ENCODE measurements around the gene ADO.
A peak's percentile ranks its signal among the peaks of the same experiment; 100 is the strongest.
"Not testable (repeated sequence)": the region's sequence is repeated elsewhere in the genome, so short reads cannot be mapped to it uniquely, and the experiment has no call there.

ADO gene

GRCh38 chr10:62778125-62778524 is 26.4 kb upstream of the ADO start:
- no peak overlapping the region for H3K4me3 ChIP-seq (ENCODE audit: low read depth, low read length)
- no peak for DNase-seq (ENCODE audit: low read depth)
- TF ChIP-seq, protein P1, sequence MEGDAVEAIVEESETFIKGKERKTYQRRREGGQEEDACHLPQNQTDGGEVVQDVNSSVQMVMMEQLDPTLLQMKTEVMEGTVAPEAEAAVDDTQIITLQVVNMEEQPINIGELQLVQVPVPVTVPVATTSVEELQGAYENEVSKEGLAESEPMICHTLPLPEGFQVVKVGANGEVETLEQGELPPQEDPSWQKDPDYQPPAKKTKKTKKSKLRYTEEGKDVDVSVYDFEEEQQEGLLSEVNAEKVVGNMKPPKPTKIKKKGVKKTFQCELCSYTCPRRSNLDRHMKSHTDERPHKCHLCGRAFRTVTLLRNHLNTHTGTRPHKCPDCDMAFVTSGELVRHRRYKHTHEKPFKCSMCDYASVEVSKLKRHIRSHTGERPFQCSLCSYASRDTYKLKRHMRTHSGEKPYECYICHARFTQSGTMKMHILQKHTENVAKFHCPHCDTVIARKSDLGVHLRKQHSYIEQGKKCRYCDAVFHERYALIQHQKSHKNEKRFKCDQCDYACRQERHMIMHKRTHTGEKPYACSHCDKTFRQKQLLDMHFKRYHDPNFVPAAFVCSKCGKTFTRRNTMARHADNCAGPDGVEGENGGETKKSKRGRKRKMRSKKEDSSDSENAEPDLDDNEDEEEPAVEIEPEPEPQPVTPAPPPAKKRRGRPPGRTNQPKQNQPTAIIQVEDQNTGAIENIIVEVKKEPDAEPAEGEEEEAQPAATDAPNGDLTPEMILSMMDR (IDR thresholded peaks at IDR 0.05; ENCODE audit: low read depth, low read length, missing control alignments) = no peak

GRCh38 chr10:62779487-62780248 is 24.9 kb upstream of the ADO start:
- DNase-seq (ENCODE audit: low read depth) = peak; percentile 74
- TF ChIP-seq, protein P1 (IDR thresholded peaks at IDR 0.05; ENCODE audit: low read depth, low read length, missing control alignments) = no peak
- no peak overlapping the region for H3K4me3 ChIP-seq (ENCODE audit: low read depth, low read length)

GRCh38 chr10:62784537-62784936 is 20.0 kb upstream of the ADO start:
- DNase-seq (ENCODE audit: low read depth); H3K4me3 ChIP-seq (ENCODE audit: low read depth, low read length): not testable (repeated sequence)

GRCh38 chr10:62788285-62788684 is 16.2 kb upstream of the ADO start:
- DNase-seq (ENCODE audit: low read depth); H3K4me3 ChIP-seq (ENCODE audit: low read depth, low read length): not testable (repeated sequence)

DNA sequence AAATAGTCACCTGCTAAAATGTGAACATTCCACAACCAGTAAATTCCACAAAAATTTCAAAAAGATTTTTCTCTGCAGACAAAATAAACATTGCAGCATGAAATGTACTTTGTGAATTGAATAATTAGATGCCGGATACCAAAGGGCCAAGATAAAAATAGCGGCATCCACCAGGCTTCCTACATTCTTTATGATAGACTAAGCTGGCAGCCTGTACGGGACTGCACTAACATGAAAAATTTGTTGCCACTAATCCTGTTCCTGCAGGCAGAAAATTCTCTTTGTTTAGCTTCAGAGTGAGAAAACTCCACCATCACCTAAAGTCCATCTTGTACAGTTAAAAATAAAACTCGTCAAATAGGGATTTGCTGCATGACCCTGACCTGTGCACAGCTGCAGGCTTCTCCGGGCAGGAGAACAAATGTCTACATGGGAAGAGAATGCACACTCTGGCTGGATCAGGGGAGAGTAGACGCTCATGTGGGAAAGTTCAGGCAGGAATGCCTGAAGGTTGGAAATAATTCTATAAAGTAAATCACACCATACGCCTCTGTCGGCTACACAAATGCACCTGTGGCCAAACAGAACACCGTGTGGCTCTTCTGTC is 15.6 kb upstream of the ADO start:
- TF ChIP-seq, protein P1 (IDR thresholded peaks at IDR 0.05; ENCODE audit: low read depth, low read length, missing control alignments) = no peak
- no peak overlapping the region for H3K4me3 ChIP-seq (ENCODE audit: low read depth, low read length)
- DNase-seq (ENCODE audit: low read depth) = no peak

GRCh38 chr10:62790019-62790555 is 14.4 kb upstream of the ADO start:
- H3K4me3 ChIP-seq (ENCODE audit: low read depth, low read length) = no peak overlapping the region
- DNase-seq (ENCODE audit: low read depth) = no peak
- TF ChIP-seq, protein P1 (IDR thresholded peaks at IDR 0.05; ENCODE audit: low read depth, low read length, missing control alignments) = no peak

- DNase-seq (ENCODE audit: low read depth) = no peak
- TF ChIP-seq, protein P1 (IDR thresholded peaks at IDR 0.05; ENCODE audit: low read depth, low read length, missing control alignments) = no peak
- no peak overlapping the region for H3K4me3 ChIP-seq (ENCODE audit: low read depth, low read length)
These were observed 13.9 kb upstream of the ADO start for GRCh38 chr10:62790571-62790970.

GRCh38 chr10:62792261-62792660 is 12.3 kb upstream of the ADO start:
- TF ChIP-seq, protein P1 (IDR thresholded peaks at IDR 0.05; ENCODE audit: low read depth, low read length, missing control alignments) = no peak
- no peak overlapping the region for H3K4me3 ChIP-seq (ENCODE audit: low read depth, low read length)
- no peak for DNase-seq (ENCODE audit: low read depth)

Data from GM12864 (cell line).